Panc1 (cell line): ENCODE results near the gene ARPC4. TPM values are rescaled to one million over a fixed set of nuclear protein-coding genes. Genes with fewer than 3 reads are reported as not detected.

ENCODE experiments used
- ATAC-seq: fragments of 200-7000 bp; cut with Tn5 transposase; 2 replicates; pipeline ENCODE4 v1.9.1; 2020; ENCODE audit warnings: mild to moderate bottlenecking, moderate library complexity
- BruUV-seq: library from RNA; stranded (reverse); fragments of 400-500 nt; replicated peaks from 2 replicates; lab custom pipeline; 2021; lab: Mats Ljungman, UMichigan
- CTCF ChIA-PET: fragments of 300-600 bp; sonication (Branson Sonifier 250); formaldehyde crosslinking; loops from one replicate; lab custom pipeline; 2022; ENCODE audit warnings: antibody characterized with exemption; lab: Charles Lee
- POLR2A ChIA-PET: fragments of 300-600 bp; sonication (Branson Sonifier 250); formaldehyde crosslinking; loops from one replicate; lab custom pipeline; 2022; ENCODE audit warnings: antibody characterized with exemption; lab: Charles Lee
- DNase-seq: peaks from one replicate; pipeline ENCODE4 v3.0.0-alpha.2; 2010; ENCODE audit warnings: low read depth, low spot score
- H3K27ac ChIP-seq: 2 replicates; pipeline ENCODE4 v1.5.1; 2011; ENCODE audit warnings: mild to moderate bottlenecking, low read length, inconsistent platforms
- H3K27me3 ChIP-seq: fragments of 200-500 bp; sonication (Bioruptor generic); 2 replicates; pipeline ENCODE4 v1.6.0; 2014; ENCODE audit warnings: low read length, inconsistent platforms; ENCODE audit not compliant: control insufficient read depth, insufficient read depth
- H3K36me3 ChIP-seq: fragments of 200-500 bp; sonication (Bioruptor generic); 2 replicates; pipeline ENCODE4 v1.5.1; 2014; ENCODE audit warnings: inconsistent platforms, mild to moderate bottlenecking, low read length, moderate library complexity; ENCODE audit not compliant: control insufficient read depth, insufficient read depth
- H3K4me1 ChIP-seq: 2 replicates; pipeline ENCODE4 v1.5.1; 2011; ENCODE audit warnings: inconsistent platforms, mild to moderate bottlenecking, low read length, moderate library complexity; ENCODE audit not compliant: control insufficient read depth, insufficient read depth
- H3K4me3 ChIP-seq, 2 experiments: 2 replicates each; pipeline ENCODE4 v1.5.1; 2011 to 2012; ENCODE audit warnings: low read depth in 2 of 2, low read length in 2 of 2, mild to moderate bottlenecking in 2 of 2, inconsistent platforms in 1 of 2, moderate library complexity in 1 of 2
- H3K9me3 ChIP-seq: fragments of 200-500 bp; sonication (Bioruptor generic); 2 replicates; pipeline ENCODE4 v1.5.1; 2014; ENCODE audit warnings: low read depth, mild to moderate bottlenecking, inconsistent platforms, low read length, moderate library complexity; ENCODE audit not compliant: control insufficient read depth, insufficient read depth
- CTCF ChIP-seq: fragments of 450-650 bp; IDR thresholded peaks from 2 replicates; pipeline ENCODE4 v1.5.1; 2017; ENCODE audit warnings: mild to moderate bottlenecking
- POLR2AphosphoS5 ChIP-seq: IDR thresholded peaks from 2 replicates; pipeline ENCODE4 v1.6.1; 2012; ENCODE audit warnings: mild to moderate bottlenecking, low read depth, low read length, moderate library complexity
- SIN3A ChIP-seq: IDR thresholded peaks from 2 replicates; pipeline ENCODE4 v1.6.1; 2012; ENCODE audit warnings: low read depth, mild to moderate bottlenecking, low read length, moderate library complexity, borderline replicate concordance; ENCODE audit not compliant: insufficient read depth
- TCF7L2 ChIP-seq: IDR thresholded peaks from 2 replicates; pipeline ENCODE4 v1.6.1; 2011; ENCODE audit warnings: mild to moderate bottlenecking, low read depth, low read length, inconsistent platforms
- in situ Hi-C: cut with HindIII; loops from 2 replicates; pipeline ENCODE4 v1.10.0; 2016; ENCODE audit warnings: low sequenced_read_pairs, low pct_unique_long_range_greater_than_20kb
- intact Hi-C: fragments of 100-400 bp; cut with micrococcal nuclease; formaldehyde crosslinking; loops from one replicate; pipeline ENCODE4 v1.10.0; 2022; ENCODE audit not compliant: unreplicated experiment
- total RNA-seq: library from RNA; stranded (reverse); gene quantifications from one replicate; pipeline ENCODE4 v1.2.1, GENCODE V29; 2021; ENCODE audit not compliant: unreplicated experiment
- TF ChIP-seq, protein P1 (sequence below), 2 experiments: IDR thresholded peaks; 2 replicates each; pipeline ENCODE4 v1.6.1; 2011 to 2012; ENCODE audit warnings: low read depth in 2 of 2, control low read depth in 1 of 2, low read length in 1 of 2, mild to moderate bottlenecking in 1 of 2, moderate library complexity in 1 of 2; ENCODE audit not compliant: insufficient read depth in 1 of 2

ARPC4 gene
- total RNA-seq, 1 experiment from 2014 or later: 117 TPM

DNA sequence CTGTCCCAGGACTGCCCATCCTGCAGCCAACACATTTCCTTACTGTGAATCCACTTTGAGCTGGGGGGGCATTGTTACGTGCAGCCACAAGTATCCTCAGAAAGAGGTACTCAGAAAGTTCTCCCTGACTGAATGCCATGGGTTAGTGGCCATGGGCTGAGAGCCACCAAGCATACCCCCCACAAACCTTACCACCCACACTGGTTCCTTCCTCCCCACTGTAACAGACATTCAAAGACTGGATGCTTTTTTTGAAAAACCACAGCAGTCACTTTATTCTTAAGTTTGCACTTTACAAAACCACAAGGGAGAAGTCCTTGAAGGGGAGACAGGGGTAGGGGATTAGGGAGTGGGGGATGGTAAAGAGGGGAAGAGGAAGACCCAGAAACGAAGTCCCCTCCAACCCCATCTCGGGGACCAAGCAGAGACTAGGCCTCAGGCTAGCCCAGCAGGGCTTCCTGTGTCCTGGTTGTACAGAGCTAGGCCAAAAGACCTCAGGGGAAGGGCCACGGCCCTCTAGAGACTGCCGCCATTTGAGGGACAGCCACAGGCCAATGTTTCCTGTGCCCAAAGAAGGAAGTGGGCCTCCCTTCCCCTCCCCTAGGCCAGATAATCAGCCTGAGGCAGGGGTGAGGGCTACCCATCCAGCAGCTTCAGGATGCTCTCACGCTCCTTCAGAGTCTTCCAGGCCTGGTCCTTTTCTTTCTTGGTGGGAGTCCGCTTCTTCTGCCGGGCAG, 13.0 kb upstream of the ARPC4 start:
- Histone ChIP-seq H3K4me3 (no peak overlapping the region), H3K27ac (no peak overlapping the region), H3K9me3 (no peaks in the 10 kb centered on the region), H3K36me3 (no peaks in the 10 kb centered on the region), H3K4me1 (no peaks in the 10 kb centered on the region), H3K27me3 (no peaks in the 10 kb centered on the region)
- TF ChIP-seq SIN3A (no peak), TCF7L2 (no peak), CTCF (no peak), POLR2AphosphoS5 (no peak)
- TF ChIP-seq, protein P1, sequence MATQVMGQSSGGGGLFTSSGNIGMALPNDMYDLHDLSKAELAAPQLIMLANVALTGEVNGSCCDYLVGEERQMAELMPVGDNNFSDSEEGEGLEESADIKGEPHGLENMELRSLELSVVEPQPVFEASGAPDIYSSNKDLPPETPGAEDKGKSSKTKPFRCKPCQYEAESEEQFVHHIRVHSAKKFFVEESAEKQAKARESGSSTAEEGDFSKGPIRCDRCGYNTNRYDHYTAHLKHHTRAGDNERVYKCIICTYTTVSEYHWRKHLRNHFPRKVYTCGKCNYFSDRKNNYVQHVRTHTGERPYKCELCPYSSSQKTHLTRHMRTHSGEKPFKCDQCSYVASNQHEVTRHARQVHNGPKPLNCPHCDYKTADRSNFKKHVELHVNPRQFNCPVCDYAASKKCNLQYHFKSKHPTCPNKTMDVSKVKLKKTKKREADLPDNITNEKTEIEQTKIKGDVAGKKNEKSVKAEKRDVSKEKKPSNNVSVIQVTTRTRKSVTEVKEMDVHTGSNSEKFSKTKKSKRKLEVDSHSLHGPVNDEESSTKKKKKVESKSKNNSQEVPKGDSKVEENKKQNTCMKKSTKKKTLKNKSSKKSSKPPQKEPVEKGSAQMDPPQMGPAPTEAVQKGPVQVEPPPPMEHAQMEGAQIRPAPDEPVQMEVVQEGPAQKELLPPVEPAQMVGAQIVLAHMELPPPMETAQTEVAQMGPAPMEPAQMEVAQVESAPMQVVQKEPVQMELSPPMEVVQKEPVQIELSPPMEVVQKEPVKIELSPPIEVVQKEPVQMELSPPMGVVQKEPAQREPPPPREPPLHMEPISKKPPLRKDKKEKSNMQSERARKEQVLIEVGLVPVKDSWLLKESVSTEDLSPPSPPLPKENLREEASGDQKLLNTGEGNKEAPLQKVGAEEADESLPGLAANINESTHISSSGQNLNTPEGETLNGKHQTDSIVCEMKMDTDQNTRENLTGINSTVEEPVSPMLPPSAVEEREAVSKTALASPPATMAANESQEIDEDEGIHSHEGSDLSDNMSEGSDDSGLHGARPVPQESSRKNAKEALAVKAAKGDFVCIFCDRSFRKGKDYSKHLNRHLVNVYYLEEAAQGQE (IDR thresholded peaks at IDR 0.05; ENCODE audit: insufficient read depth in 1 of 2, low read depth in 2 of 2, low read length in 1 of 2): no peak
- CTCF ChIA-PET: no interaction called here
- 0 out of 2 replicates have a peak, but pooled peaks have one; percentile 19 for ATAC-seq
- POLR2A ChIA-PET: interaction anchor here (0.6 kb wide), 1 partner anchor 13 kb away, joined by 3 read pairs; the partner anchor contains the start of gene ARPC4
- TSS peak; percentile 67 for BruUV-seq
- in situ Hi-C loops (no loop called here), intact Hi-C loops (no loop called here)
- no peak for DNase-seq

- H3K36me3 ChIP-seq: no peaks in the 10 kb centered on the region
- intact Hi-C loops (no loop called here), in situ Hi-C loops (no loop called here)
- no peak for TF ChIP-seq CTCF
- no peak for TF ChIP-seq SIN3A
- TF ChIP-seq, protein P1 (IDR thresholded peaks at IDR 0.05; ENCODE audit: insufficient read depth in 1 of 2, low read depth in 2 of 2, low read length in 1 of 2): no peak
- TF ChIP-seq TCF7L2: no peak
- no peak for TF ChIP-seq POLR2AphosphoS5
- H3K4me1 ChIP-seq: no peaks in the 10 kb centered on the region
- H3K27me3 ChIP-seq: no peaks in the 10 kb centered on the region
- ATAC-seq: no peak
- H3K27ac ChIP-seq: no peak overlapping the region
- H3K4me3 ChIP-seq: no peak overlapping the region
- ChIA-PET POLR2A (interaction anchor here (0.6 kb wide), 1 partner anchor 13 kb away, joined by 3 read pairs; the partner anchor contains the start of gene ARPC4), CTCF (no interaction called here)
- no TSS peak for BruUV-seq
- H3K9me3 ChIP-seq: no peaks in the 10 kb centered on the region
- DNase-seq: no peak
These were observed 12.4 kb upstream of the ARPC4 start for GRCh38 chr3:9780458-9780812.
